Endothelial cell of umbilical vein (primary cell): ENCODE measurements around the gene CREB3L2.
"Not testable (repeated sequence)": the region's sequence is repeated elsewhere in the genome, so short reads cannot be mapped to it uniquely, and the experiment has no call there.

Experiments used
- CTCF ChIP-seq, 2 donors: IDR thresholded peaks; 1 replicate in 1 of 2; 2 replicates in 1 of 2; pipeline ENCODE4 v1.5.1; 2011; ENCODE audit warnings: low read length in 2 of 2, mild to moderate bottlenecking in 2 of 2, moderate library complexity in 2 of 2, control low read depth in 1 of 2, inconsistent platforms in 1 of 2, low read depth in 1 of 2; ENCODE audit not compliant: insufficient read depth in 1 of 2; ENCODE audit errors: extremely low read depth in 1 of 2
- POLR2A ChIP-seq: IDR thresholded peaks from 2 replicates; pipeline ENCODE4 v1.6.1; 2012; ENCODE audit warnings: low read depth, mild to moderate bottlenecking, control low read depth, low read length
- POLR2AphosphoS5 ChIP-seq: IDR thresholded peaks from 2 replicates; pipeline ENCODE4 v1.6.1; 2012; ENCODE audit warnings: low read depth, mild to moderate bottlenecking, control low read depth, low read length, moderate library complexity; ENCODE audit not compliant: insufficient read depth

- TF ChIP-seq CTCF (IDR thresholded peaks at IDR 0.05; ENCODE audit: extremely low read depth in 1 of 2, insufficient read depth in 1 of 2, low read depth in 1 of 2, low read length in 2 of 2); POLR2AphosphoS5; POLR2A: not testable (repeated sequence)
Observed at GRCh38 chr7:138014201-138014600, 12.3 kb upstream of the CREB3L2 start.
